Fibroblast of lung (primary cell): ENCODE results near the gene MICAL2. TPM values are rescaled to one million over a fixed set of nuclear protein-coding genes. Genes with fewer than 3 reads are reported as not detected.
A peak's percentile ranks its signal among the peaks of the same experiment; 100 is the strongest.

ENCODE experiments used
- DNase-seq, 2 donors: peaks; one replicate each; pipeline versions ENCODE4 v3.0.0 to v3.0.0-alpha.2; 2010; ENCODE audit warnings: low read depth in 2 of 2
- H2AFZ ChIP-seq: 2 replicates; pipeline ENCODE4 v1.5.1; 2012; ENCODE audit warnings: low read length, control low read depth, inconsistent platforms
- H3K27ac ChIP-seq: 2 replicates; pipeline ENCODE4 v1.5.1; 2011; ENCODE audit warnings: low read length, control low read depth; ENCODE audit not compliant: insufficient read depth
- H3K27me3 ChIP-seq: 2 replicates; pipeline ENCODE4 v1.5.1; 2011; ENCODE audit warnings: mild to moderate bottlenecking, low read length; ENCODE audit not compliant: control insufficient read depth, insufficient read depth
- H3K36me3 ChIP-seq: 2 replicates; pipeline ENCODE4 v1.5.1; 2011; ENCODE audit warnings: low read length; ENCODE audit not compliant: control insufficient read depth, insufficient read depth
- H3K4me1 ChIP-seq: 2 replicates; pipeline ENCODE4 v1.5.1; 2011; ENCODE audit warnings: low read length; ENCODE audit not compliant: control insufficient read depth, insufficient read depth; ENCODE audit errors: extremely low read depth
- H3K4me2 ChIP-seq: 2 replicates; pipeline ENCODE4 v1.5.1; 2011; ENCODE audit warnings: low read length, control low read depth; ENCODE audit not compliant: insufficient read depth; ENCODE audit errors: extremely low read depth
- H3K4me3 ChIP-seq, 4 experiments: fragments of 200-600 bp in 1 of 4; sonication (generic) in 1 of 4; replicated peaks in 1 of 4; 2 replicates each; pipeline ENCODE4 v1.5.1; 2011 to 2016; ENCODE audit warnings: low read length in 4 of 4, low read depth in 3 of 4, mild to moderate bottlenecking in 3 of 4, control low read depth in 2 of 4, inconsistent platforms in 1 of 4, mixed read lengths in 1 of 4; ENCODE audit not compliant: insufficient read depth in 1 of 4; ENCODE audit errors: control extremely low read depth in 1 of 4
- H3K79me2 ChIP-seq: 2 replicates; pipeline ENCODE4 v1.5.1; 2012; ENCODE audit warnings: mild to moderate bottlenecking, low read length, inconsistent platforms; ENCODE audit not compliant: control insufficient read depth, insufficient read depth
- H3K9ac ChIP-seq: 2 replicates; pipeline ENCODE4 v1.5.1; 2011; ENCODE audit warnings: mild to moderate bottlenecking, low read length, control low read depth; ENCODE audit not compliant: insufficient read depth
- H3K9me3 ChIP-seq: 2 replicates; pipeline ENCODE4 v1.5.1; 2012; ENCODE audit warnings: low read depth, low read length; ENCODE audit not compliant: control insufficient read depth, insufficient read depth
- H4K20me1 ChIP-seq: 2 replicates; pipeline ENCODE4 v1.5.1; 2011; ENCODE audit warnings: low read length; ENCODE audit not compliant: control insufficient read depth, insufficient read depth; ENCODE audit errors: extremely low read depth
- EZH2 ChIP-seq: IDR thresholded peaks from 2 replicates; pipeline ENCODE4 v1.5.1; 2012; ENCODE audit warnings: low read length, control low read depth, mild to moderate bottlenecking; ENCODE audit errors: missing control alignments
- polyA plus RNA-seq, 2 donors: library from polyadenylated mRNA; depleted of rRNA in 1 of 2; stranded (reverse) in 1 of 2; unstranded in 1 of 2; fragments of >200 nt; gene quantifications; 2 replicates each; pipeline ENCODE4 v1.2.1, GENCODE V29; 2011 to 2012; ENCODE audit warnings: missing spikeins in 1 of 2
- total RNA-seq: library from RNA; depleted of rRNA; stranded (reverse); fragments of >200 nt; gene quantifications from 2 replicates; pipeline ENCODE4 v1.2.1, GENCODE V29; 2014
- TF ChIP-seq, protein P1 (sequence below), 2 donors: IDR thresholded peaks in 1 of 2; conservative IDR thresholded peaks in 1 of 2; 1 replicate in 1 of 2; 2 replicates in 1 of 2; pipeline ENCODE4 v1.5.1; 2011 to 2012; ENCODE audit warnings: low read length in 2 of 2, control low read depth in 1 of 2, inconsistent platforms in 1 of 2, low read depth in 1 of 2, mild to moderate bottlenecking in 1 of 2

The MICAL2 gene
- total and polyA plus RNA-seq, 2 donors (not counting 1 experiment from before 2014, with no cell fraction given): 78.5 to 275 TPM

DNA sequence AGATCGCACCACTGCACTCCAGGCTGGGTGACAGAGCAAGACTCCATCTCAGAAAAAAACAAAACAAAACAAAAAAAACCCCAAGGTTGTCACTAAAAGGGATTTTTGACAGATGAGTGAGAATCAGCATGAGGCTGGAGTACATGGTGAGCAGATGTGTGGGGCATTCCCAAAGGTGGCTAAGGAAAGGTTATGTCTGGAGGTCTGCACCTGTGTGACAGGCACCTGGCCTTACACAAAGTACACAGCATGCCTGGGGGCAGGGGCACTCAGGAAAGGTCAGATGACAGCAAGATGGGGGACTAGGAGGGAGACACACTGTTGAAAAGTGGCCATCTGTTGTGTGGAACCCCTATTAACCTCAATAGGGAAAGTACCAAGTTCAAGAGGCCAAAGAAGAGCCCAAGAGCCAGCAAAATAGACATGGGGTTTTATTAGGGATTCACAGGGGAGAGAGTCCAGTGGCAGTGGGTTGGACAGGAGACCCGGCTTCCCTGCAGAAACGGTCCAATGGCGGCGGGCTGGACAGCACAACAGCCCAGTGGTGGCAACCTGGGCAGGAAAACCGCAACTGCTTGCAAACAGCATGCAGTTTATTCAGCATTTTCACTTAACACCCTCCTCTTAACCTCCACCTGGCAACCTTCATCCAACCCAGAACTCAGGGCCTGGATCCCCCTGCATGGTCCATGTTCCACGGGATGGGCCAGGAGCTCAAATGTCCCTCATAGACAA is 101.1 kb downstream of the MICAL2 start:
- H3K36me3 ChIP-seq: peaks cover 21% of the 10 kb centered on the region
- no peak overlapping the region for H3K27ac ChIP-seq
- no peaks in the 10 kb centered on the region for H3K9me3 ChIP-seq
- no peak overlapping the region for H2AFZ ChIP-seq
- no peak overlapping the region for H3K4me3 ChIP-seq
- no peak overlapping the region for H3K4me2 ChIP-seq
- H4K20me1 ChIP-seq: no peaks in the 10 kb centered on the region
- H3K27me3 ChIP-seq: no peaks in the 10 kb centered on the region
- peaks cover 1% of the 10 kb centered on the region for H3K79me2 ChIP-seq
- H3K4me1 ChIP-seq: peaks cover 10% of the 10 kb centered on the region
- no peak overlapping the region for H3K9ac ChIP-seq
- TF ChIP-seq, protein P1, sequence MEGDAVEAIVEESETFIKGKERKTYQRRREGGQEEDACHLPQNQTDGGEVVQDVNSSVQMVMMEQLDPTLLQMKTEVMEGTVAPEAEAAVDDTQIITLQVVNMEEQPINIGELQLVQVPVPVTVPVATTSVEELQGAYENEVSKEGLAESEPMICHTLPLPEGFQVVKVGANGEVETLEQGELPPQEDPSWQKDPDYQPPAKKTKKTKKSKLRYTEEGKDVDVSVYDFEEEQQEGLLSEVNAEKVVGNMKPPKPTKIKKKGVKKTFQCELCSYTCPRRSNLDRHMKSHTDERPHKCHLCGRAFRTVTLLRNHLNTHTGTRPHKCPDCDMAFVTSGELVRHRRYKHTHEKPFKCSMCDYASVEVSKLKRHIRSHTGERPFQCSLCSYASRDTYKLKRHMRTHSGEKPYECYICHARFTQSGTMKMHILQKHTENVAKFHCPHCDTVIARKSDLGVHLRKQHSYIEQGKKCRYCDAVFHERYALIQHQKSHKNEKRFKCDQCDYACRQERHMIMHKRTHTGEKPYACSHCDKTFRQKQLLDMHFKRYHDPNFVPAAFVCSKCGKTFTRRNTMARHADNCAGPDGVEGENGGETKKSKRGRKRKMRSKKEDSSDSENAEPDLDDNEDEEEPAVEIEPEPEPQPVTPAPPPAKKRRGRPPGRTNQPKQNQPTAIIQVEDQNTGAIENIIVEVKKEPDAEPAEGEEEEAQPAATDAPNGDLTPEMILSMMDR (conservative IDR thresholded peaks at IDR 0.05 in 1 of 2, IDR thresholded peaks at IDR 0.05 in 1 of 2; ENCODE audit: low read depth in 1 of 2, low read length in 2 of 2): no peak
- TF ChIP-seq EZH2: no peak
- DNase-seq: no peak

DNA sequence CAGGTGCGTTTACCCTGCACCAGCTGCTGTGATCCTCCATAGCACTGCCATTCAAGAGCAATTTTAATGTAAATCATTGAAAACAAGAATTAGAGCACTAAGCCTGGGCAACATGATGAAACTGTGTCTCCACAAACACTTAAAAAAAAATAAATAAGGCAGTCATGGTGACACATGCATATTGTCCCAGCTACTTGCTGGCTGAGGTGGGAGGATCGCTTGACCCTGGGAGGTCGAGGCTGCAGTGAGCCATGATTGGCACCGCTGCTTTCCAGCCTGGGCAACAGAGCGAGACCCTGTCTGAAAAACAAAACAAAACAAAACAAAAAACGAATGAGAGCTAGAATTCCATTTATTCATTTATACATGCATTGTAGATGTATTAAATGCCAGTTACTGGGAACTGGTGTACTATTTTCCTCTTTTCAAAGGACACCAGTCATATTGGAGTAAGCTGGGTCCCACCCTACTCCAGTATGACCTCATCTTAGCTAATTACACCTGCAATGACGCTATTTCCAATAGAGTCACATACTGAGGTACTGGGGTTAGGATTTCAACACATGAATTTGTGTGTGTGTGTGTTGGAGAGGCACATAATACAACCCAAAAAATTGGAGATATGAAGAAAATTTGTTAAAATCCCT is 101.9 kb downstream of the MICAL2 start:
- peaks cover 10% of the 10 kb centered on the region for H3K4me1 ChIP-seq
- H3K79me2 ChIP-seq: no peaks in the 10 kb centered on the region
- no peak overlapping the region for H3K27ac ChIP-seq
- DNase-seq: no peak
- H3K4me3 ChIP-seq: no peak overlapping the region
- no peak overlapping the region for H3K4me2 ChIP-seq
- no peak overlapping the region for H2AFZ ChIP-seq
- no peaks in the 10 kb centered on the region for H3K9me3 ChIP-seq
- TF ChIP-seq EZH2: no peak
- TF ChIP-seq, protein P1 (conservative IDR thresholded peaks at IDR 0.05 in 1 of 2, IDR thresholded peaks at IDR 0.05 in 1 of 2; ENCODE audit: low read depth in 1 of 2, low read length in 2 of 2): no peak
- no peaks in the 10 kb centered on the region for H3K27me3 ChIP-seq
- H4K20me1 ChIP-seq: no peaks in the 10 kb centered on the region
- H3K9ac ChIP-seq: no peak overlapping the region
- H3K36me3 ChIP-seq: peaks cover 22% of the 10 kb centered on the region

DNA sequence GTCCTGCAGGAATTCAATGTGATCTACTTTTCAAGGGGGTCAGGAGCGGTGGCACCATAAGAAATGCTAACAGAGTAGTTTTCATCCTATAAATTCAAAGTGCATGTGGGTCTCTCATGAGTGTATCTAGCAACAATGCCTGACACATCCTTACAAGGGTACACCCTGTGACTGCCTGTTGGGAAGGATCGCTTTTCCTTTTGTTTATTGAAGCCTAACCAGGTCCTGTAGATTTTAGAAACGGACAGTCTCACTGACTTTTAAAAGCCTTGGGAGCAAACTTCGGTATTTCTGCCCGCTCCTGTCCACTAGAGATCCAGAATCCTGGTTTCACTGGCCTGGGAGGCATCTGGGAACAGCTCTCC is 102.4 kb downstream of the MICAL2 start:
- Histone ChIP-seq H3K79me2 (no peaks in the 10 kb centered on the region), H3K27ac (no peak overlapping the region), H2AFZ (no peak overlapping the region), H3K4me1 (peaks cover 6% of the 10 kb centered on the region), H3K36me3 (peaks cover 26% of the 10 kb centered on the region), H3K4me3 (no peak overlapping the region), H3K4me2 (no peak overlapping the region), H3K9me3 (no peaks in the 10 kb centered on the region), H4K20me1 (no peaks in the 10 kb centered on the region), H3K9ac (no peak overlapping the region), H3K27me3 (no peaks in the 10 kb centered on the region)
- DNase-seq: peak in 1 of 2 donors; percentile 37
- TF ChIP-seq, protein P1 (conservative IDR thresholded peaks at IDR 0.05 in 1 of 2, IDR thresholded peaks at IDR 0.05 in 1 of 2; ENCODE audit: low read depth in 1 of 2, low read length in 2 of 2): no peak
- no peak for TF ChIP-seq EZH2
